Measurements from ENCODE around the gene CLASP1.
"Not testable (repeated sequence)": the region's sequence is repeated elsewhere in the genome, so short reads cannot be mapped to it uniquely, and the experiment has no call there.

The CLASP1 gene

DNA sequence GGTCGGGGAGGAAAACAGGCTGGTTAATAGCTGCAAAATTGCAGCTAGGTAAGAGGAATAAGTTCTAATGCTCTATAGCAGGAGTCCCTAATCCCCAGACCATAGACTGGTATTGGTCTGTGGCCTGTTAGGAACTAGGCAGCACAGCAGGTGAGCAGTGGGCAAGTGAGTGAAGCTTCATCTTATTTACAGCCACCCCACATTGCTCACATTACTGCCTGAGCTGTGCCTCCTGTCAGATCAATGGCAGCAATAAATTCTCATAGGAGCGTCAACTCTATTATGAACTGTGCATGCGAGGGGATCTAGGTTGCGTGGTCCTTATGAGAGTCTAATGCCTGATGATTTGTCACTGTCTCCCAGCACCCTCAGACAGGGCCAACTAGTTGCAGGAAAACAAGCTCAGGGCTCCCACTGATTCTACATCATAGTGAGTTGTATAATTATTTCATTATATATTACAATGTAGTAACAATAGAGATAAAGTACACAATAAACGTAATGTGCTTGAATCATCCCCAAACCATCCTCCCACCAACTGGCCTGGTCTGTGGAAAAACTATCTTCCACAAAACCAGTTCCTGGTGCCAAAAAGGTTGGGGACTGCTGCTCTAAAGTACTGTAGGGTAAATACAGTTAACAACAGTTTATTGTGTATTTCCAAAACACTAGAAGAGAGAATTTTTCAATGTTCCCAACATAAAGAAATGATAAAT, 272.6 kb downstream of the CLASP1 start:
- no peak for DNase-seq

GRCh38 chr2:121375621-121376159, 273.6 kb downstream of the CLASP1 start:
- DNase-seq, result no peak

GRCh38 chr2:121374412-121375075, 274.7 kb downstream of the CLASP1 start:
- DNase-seq, result not testable (repeated sequence)

GRCh38 chr2:121372721-121373353, 276.4 kb downstream of the CLASP1 start:
- no peak for DNase-seq

- no peak for DNase-seq
Measured at GRCh38 chr2:121372082-121372481, 277.2 kb downstream of the CLASP1 start.

- DNase-seq, result no peak
Measured at GRCh38 chr2:121368836-121369235, 280.4 kb downstream of the CLASP1 start.

- DNase-seq, result no peak
Measured at GRCh38 chr2:121368155-121368554, 281.1 kb downstream of the CLASP1 start.

GRCh38 chr2:121367246-121367900, 281.9 kb downstream of the CLASP1 start:
- DNase-seq, result no peak

DNA sequence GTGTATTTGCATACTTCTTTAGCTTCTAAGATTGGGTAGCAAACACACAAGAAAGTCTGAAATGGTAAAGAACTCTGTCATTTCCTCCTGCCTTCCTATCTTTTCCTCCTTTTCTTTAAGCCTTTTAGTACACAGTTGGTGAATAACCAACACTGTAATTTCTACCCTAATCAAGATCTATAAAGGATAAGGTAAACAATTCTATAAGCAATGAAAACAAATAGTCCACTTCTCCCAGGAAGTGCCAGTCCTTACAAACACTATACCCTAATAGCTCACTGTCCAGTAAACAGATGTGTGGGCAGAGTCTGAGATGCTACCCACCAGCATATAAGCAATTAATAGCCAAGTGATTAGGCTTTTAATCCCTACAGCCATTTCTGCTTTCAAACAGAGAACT, 283.2 kb downstream of the CLASP1 start:
- DNase-seq, result no peak

DNA sequence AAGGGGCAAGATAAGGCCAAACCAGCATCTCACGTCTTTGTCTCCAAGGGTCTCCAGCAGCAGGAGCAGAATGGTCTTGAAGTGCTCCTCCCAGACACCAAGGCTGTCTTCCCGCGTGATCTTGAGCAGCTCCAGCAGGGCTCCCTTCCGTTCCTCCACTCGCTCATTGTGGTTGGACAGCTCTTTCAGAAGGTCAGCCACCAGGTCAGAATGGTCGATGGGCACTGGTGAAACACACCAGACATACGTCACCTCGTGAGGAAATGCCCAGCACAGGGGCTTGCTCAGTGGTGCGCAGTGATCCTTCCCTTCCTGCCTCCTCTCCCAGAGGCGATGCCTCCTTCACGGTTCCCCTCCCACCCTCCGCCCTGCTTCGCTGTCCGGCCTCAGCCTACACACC, 284.2 kb downstream of the CLASP1 start:
- no peak for DNase-seq

DNA sequence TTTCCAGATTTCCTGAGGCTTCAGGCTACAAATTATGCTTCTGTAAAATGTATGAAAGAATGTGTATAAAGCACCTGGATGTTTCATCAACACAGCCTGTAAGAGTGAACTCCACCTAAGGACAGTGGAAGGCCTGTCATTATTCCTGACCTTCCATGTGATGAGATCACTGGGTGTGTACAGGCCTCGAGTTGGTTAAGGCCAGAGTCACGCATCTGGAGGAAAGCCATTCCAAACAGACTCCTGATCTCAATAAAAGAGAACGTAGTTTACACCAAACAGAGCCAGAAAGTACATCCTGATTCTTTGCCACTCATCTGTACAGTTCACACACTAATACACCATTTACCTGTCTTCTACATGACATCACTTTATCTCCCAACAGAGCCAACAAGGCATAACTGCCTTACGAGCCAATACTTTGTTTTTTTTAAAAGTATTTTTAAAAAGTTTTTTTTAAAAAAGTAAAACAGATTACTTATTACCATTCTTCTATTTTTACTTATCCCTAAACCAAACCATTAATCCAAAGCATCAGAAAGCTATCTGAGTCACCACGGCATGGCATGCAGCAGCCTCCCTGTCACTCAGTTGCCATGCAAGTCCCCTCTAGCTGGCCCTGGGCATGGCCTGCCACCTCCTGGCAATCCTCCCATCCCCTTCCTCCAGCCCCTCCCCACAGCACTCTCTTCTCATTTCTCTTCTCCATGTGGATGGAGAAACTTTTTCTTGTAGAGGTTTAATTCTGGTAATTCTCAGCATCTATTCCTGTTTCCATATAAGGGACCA, 285.4 kb downstream of the CLASP1 start:
- no peak for DNase-seq

- DNase-seq, result peak in 4 of 51 donors; percentile 12 to 20 (median 18)
Measured at GRCh38 chr2:121362774-121363173, 286.5 kb downstream of the CLASP1 start.

DNA sequence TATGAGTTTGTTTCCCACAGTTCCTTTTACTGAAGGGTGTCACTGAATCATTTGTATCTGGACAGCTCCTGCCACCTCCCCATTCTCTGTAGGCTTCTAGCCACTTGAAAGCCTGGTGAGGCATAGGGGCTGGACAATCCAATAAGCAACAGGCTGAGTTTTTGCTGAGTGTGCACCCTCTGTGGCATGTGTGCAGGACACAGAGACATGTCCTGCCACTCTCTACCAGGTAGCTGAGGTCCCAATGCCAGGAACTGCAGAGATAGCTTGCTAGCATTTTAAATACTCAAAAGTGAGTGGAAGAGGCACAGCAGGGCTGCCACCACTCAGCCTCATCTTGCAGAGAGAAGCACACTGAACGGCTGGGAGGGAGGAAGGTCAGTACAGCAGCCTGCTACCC, 287.0 kb downstream of the CLASP1 start:
- DNase-seq, result no peak

DNA sequence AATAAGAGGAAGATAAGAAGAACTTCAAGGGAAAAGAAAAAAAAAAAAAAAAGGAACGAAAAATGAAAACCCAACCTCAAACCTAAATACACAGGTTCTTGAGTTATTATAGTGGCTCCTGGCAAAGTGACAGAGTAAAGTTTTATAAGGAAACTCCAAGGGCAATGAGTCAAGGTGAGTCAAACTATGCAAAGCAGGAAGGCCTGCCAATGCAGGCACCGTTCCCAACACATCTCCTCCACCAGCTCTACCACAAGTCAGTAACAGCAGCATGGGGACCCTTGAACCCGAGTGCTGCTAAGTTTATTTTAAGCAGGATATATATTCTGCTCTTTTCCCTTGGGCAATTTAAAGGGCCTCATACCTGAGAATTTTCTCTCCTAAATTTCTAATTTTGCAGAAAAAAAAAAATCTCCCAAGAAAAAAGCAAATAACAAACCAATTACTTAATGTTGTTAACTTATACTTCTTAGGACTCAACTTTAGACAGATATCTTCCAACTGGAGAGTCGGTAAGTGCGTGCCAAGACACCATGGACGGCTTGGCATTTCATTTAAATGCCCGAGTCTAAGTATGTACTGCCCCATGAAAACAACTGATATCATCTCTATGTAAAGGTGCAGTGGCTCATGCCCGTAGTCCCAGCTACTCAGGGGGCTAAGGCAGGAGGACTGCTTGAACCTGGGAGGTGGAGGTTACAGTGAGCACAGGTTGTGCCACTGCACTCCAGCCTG, 288.5 kb downstream of the CLASP1 start:
- no peak for DNase-seq

GRCh38 chr2:121359716-121360565, 289.3 kb downstream of the CLASP1 start:
- no peak for DNase-seq

- DNase-seq, result no peak
Measured at GRCh38 chr2:121359170-121359569, 290.1 kb downstream of the CLASP1 start.

DNA sequence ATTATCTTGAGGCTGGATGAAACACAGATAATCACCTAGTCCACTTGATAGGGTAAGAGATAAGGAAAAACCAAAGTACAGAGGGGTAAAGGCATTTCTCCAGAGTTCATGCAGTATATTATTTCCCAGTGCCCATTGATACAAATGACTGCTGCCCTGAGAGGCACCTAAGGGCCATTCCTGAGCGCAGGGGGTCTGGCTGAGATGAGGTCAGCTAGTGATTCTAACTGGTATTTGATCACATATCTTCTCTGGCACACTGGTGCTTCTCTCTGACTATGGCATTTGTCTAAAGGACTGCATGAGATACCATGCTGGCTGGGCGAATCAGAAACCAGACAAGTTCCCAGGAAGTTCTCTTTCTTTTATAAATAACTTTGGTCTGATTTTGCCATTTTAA, 291.0 kb downstream of the CLASP1 start:
- no peak for DNase-seq

DNA sequence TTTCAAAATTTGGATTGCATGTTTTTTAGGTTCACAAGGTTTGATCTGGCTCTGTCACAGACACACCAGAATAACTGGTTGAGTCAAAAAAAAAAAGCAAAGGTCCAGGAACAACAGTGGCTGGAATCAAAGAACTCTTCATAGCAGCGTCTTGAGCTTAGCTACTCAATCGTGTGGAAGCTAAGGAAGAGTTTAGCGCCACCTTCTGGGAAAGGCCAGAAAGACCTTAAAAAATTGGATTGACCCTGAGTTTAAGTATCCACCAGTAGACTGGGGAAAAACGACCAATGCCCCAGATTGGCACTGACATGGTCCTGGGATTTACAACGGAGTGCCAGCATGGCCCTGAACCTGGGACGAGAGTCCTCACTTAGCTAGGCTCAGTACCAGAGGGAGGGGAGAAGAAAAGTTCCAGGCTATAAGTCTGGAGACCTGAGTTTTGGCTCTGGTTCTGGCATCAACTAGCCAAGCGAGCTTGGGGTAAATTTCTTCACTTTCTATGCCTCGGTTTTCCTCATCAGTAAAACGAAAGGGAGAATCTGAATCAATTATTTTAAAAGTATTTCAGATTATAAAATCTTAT, 293.1 kb downstream of the CLASP1 start:
- peak in 17 of 51 donors; percentile 7 to 52 (median 28) for DNase-seq

GRCh38 chr2:121355488-121355887, 293.8 kb downstream of the CLASP1 start:
- no peak for DNase-seq

All from hypothalamus (tissue), 51 donors.